Spleen (tissue), 11 donors: ENCODE measurements around the gene ZEB2. TPM values are rescaled to one million over a fixed set of nuclear protein-coding genes. Genes with fewer than 3 reads are reported as not detected.

Source experiments
- DNase-seq: peaks from one replicate; pipeline ENCODE4 v3.0.0-alpha.2; 2020
- H3K27ac ChIP-seq, 8 donors: fragments of 200-600 bp; sonication (generic) in 7 of 8; 1 replicate in 4 of 8; 2 replicates in 4 of 8; pipeline versions ENCODE4 v1.5.0 to v1.8.0; 2016 to 2021; ENCODE audit warnings: inconsistent platforms in 4 of 8, mild to moderate bottlenecking in 4 of 8, moderate library complexity in 1 of 8
- H3K27me3 ChIP-seq, 7 donors: fragments of 200-600 bp; sonication (generic) in 6 of 7; replicated peaks in 1 of 7; 1 replicate in 4 of 7; 2 replicates in 3 of 7; pipeline versions ENCODE4 v1.5.0 to v1.8.0; 2016 to 2021; ENCODE audit warnings: inconsistent platforms in 3 of 7, mild to moderate bottlenecking in 1 of 7
- H3K36me3 ChIP-seq, 6 donors: fragments of 200-600 bp; sonication (generic) in 5 of 6; 1 replicate in 4 of 6; 2 replicates in 2 of 6; pipeline versions ENCODE4 v1.5.0 to v1.8.0; 2016 to 2021; ENCODE audit warnings: inconsistent platforms in 2 of 6
- H3K4me1 ChIP-seq, 6 donors: fragments of 200-600 bp; sonication (generic) in 5 of 6; 1 replicate in 3 of 6; 2 replicates in 3 of 6; pipeline versions ENCODE4 v1.5.0 to v1.8.0; 2016 to 2021; ENCODE audit warnings: inconsistent platforms in 3 of 6
- H3K4me3 ChIP-seq, 8 donors: fragments of 200-600 bp; sonication (generic) in 7 of 8; 1 replicate in 4 of 8; 2 replicates in 4 of 8; pipeline versions ENCODE4 v1.5.0 to v1.8.0; 2016 to 2021; ENCODE audit warnings: inconsistent platforms in 4 of 8, mild to moderate bottlenecking in 4 of 8, moderate library complexity in 2 of 8
- H3K9me3 ChIP-seq, 8 donors: fragments of 200-600 bp; sonication (generic) in 7 of 8; 1 replicate in 4 of 8; 2 replicates in 4 of 8; pipeline versions ENCODE4 v1.5.0 to v1.8.0; 2016 to 2021; ENCODE audit warnings: inconsistent platforms in 4 of 8
- POLR2A ChIP-seq, 3 donors: fragments of 450-650 bp; IDR thresholded peaks; one replicate each; pipeline ENCODE4 v1.5.1; 2017; ENCODE audit warnings: antibody characterized with exemption in 3 of 3, mild to moderate bottlenecking in 1 of 3
- POLR2AphosphoS5 ChIP-seq, 3 donors: sonication (generic); formaldehyde crosslinking; IDR thresholded peaks; one replicate each; pipeline ENCODE4 v1.5.1; 2017; ENCODE audit warnings: antibody characterized with exemption in 3 of 3
- WGBS, 5 donors: extraction: QIAGEN DNeasy Blood & Tissue Kit in 3 of 5; methylation state at CpG; one replicate each; pipeline versions ENCODE4 v1.1.5 to v1.1.7; 2013 to 2018; 5-methylcytosine and 5-hydroxymethylcytosine counted together
- intact Hi-C: fragments of 100-400 bp; cut with DNase I; formaldehyde crosslinking; loops from one replicate; pipeline ENCODE4 v1.15.0; 2023; ENCODE audit warnings: low total_unique reads
- polyA plus RNA-seq, 3 donors: library from polyadenylated mRNA; stranded (reverse); fragments of 200-250 nt; gene quantifications; one replicate each; pipeline ENCODE4 v1.2.1, GENCODE V29; 2013
- total RNA-seq, 7 donors: library from RNA; depleted of rRNA in 3 of 7; stranded (reverse); fragments of >200 nt in 3 of 7; fragmentation: NEBNext Ultra II Directional in 4 of 7; extraction: Animal tissue kit (Norgen Biotek cat#: 25700) in 4 of 7; gene quantifications; one replicate each; pipeline versions ENCODE4 v1.1.0 to v1.2.1, GENCODE V29; 2016 to 2021
- TF ChIP-seq, protein P1 (sequence below), 11 experiments: fragments of 200-600 bp in 7 of 11; fragments of 450-650 bp in 4 of 11; sonication (generic) in 4 of 11; IDR thresholded peaks in 8 of 11; conservative IDR thresholded peaks in 3 of 11; 1 replicate in 7 of 11; 2 replicates in 4 of 11; pipeline versions ENCODE4 v1.4.0 to v1.8.0; 2016 to 2021; ENCODE audit warnings: antibody characterized with exemption in 11 of 11, inconsistent platforms in 4 of 11, mild to moderate bottlenecking in 1 of 11
- donor health status: healthy with polysubstance abuse.
- donor health status: DM: no; HTN: no; CAD: no; lungs with moderate emphysema.
- donor health status: DM: no; HTN: no; CAD: no.
- donor health status: Bipolar disorder and iron deficiency.
- donor health status: healthy.
- donor health status: DM: no; HTN: no; CAD: no.
- donor health status: DM: yes; HTN: yes; CAD: no.

ZEB2 gene
- total and polyA plus RNA-seq, 10 donors = 25.5 to 362 (median 240) TPM

DNA sequence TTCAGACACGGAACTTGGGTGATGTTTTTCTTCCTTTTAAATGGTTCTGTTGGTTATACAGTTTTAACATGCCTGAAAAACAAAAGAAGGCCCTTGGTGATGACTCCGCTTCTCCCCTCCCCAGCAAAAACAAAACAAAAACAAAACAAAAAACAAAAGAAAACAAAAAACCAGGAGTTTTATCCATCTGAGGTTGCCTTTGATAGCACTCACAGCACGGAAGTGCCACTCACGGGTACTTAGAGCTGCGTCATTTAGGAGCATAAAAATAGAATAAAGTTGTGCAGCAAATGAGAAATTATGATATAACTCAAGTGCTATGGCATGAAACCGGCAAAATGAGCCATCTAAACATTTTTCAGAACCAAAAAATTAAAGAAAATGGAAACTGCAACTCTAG lies 57.7 kb downstream of the ZEB2 start:
- H3K36me3 ChIP-seq = peaks cover 0 to 34% (median 0%) of the 10 kb centered on the region in 6 donors
- H3K27ac ChIP-seq = peak overlapping the region in 7 of 8 donors; percentile 56 to 84 (median 68)
- no peak overlapping the region for H3K4me3 ChIP-seq
- intact Hi-C loops = loop anchor here (10.0 kb wide), 1 partner anchor 53 kb away; no protein-coding TSS in a partner anchor
- TF ChIP-seq POLR2AphosphoS5 (IDR thresholded peaks at IDR 0.05) (no peak), POLR2A (IDR thresholded peaks at IDR 0.05) (no peak)
- H3K27me3 ChIP-seq = no peaks in the 10 kb centered on the region
- no peak for DNase-seq
- peaks cover 55 to 95% (median 70%) of the 10 kb centered on the region in 6 donors for H3K4me1 ChIP-seq
- WGBS, 5 donors = 42 to 70% (median 61%) methylated on average over 6 of the region's 6 CpGs
- no peaks in the 10 kb centered on the region for H3K9me3 ChIP-seq

DNA sequence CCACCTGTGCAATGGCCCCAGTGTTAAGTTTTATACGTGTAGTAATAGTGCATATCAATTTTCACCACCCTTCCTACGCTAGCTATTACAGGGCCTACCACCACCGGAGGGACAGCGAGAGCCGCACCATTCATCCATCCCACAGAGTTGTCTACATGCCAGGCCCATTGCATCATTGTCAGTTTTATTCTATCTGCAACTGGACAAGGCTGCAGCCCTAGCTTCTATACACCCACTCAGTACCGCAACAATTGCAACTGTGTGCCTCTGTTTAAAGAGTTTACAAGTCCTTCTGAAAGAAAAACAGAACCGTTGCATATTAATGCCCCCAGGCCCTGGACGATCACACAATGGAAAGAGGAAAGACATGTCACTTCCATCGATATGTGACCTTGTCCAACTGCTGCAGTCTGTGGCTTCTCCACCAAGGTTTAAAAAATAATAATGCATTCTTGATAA lies 58.6 kb downstream of the ZEB2 start:
- Histone ChIP-seq H3K9me3 (no peaks in the 10 kb centered on the region), H3K4me3 (peak overlapping the region in 1 of 8 donors; percentile 13), H3K36me3 (peaks cover 0 to 25% (median 0%) of the 10 kb centered on the region in 6 donors), H3K4me1 (peaks cover 64 to 95% (median 74%) of the 10 kb centered on the region in 6 donors), H3K27ac (peak overlapping the region in 7 of 8 donors; percentile 56 to 84 (median 68)), H3K27me3 (no peaks in the 10 kb centered on the region)
- TF ChIP-seq POLR2A (IDR thresholded peaks at IDR 0.05) (no peak), POLR2AphosphoS5 (IDR thresholded peaks at IDR 0.05) (peak in 1 of 3 donors; percentile 61)
- TF ChIP-seq, protein P1, sequence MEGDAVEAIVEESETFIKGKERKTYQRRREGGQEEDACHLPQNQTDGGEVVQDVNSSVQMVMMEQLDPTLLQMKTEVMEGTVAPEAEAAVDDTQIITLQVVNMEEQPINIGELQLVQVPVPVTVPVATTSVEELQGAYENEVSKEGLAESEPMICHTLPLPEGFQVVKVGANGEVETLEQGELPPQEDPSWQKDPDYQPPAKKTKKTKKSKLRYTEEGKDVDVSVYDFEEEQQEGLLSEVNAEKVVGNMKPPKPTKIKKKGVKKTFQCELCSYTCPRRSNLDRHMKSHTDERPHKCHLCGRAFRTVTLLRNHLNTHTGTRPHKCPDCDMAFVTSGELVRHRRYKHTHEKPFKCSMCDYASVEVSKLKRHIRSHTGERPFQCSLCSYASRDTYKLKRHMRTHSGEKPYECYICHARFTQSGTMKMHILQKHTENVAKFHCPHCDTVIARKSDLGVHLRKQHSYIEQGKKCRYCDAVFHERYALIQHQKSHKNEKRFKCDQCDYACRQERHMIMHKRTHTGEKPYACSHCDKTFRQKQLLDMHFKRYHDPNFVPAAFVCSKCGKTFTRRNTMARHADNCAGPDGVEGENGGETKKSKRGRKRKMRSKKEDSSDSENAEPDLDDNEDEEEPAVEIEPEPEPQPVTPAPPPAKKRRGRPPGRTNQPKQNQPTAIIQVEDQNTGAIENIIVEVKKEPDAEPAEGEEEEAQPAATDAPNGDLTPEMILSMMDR (IDR thresholded peaks at IDR 0.05 in 8 of 11, conservative IDR thresholded peaks at IDR 0.05 in 3 of 11) = no peak
- intact Hi-C loops = loop anchor here (10.0 kb wide), 1 partner anchor 53 kb away; no protein-coding TSS in a partner anchor
- no peak for DNase-seq
- 46 to 65% (median 58%) methylated on average over 9 of the region's 9 CpGs for WGBS, 5 donors

GRCh38 chr2:144460727-144461307 lies 59.1 kb downstream of the ZEB2 start:
- no peaks in the 10 kb centered on the region for H3K9me3 ChIP-seq
- no peak for DNase-seq
- TF ChIP-seq, protein P1 (IDR thresholded peaks at IDR 0.05 in 8 of 11, conservative IDR thresholded peaks at IDR 0.05 in 3 of 11) = no peak
- TF ChIP-seq POLR2A (IDR thresholded peaks at IDR 0.05) (no peak), POLR2AphosphoS5 (IDR thresholded peaks at IDR 0.05) (no peak)
- peaks cover 0 to 25% (median 0%) of the 10 kb centered on the region in 6 donors for H3K36me3 ChIP-seq
- no peaks in the 10 kb centered on the region for H3K27me3 ChIP-seq
- H3K4me3 ChIP-seq = peak overlapping the region in 1 of 8 donors; percentile 13
- H3K27ac ChIP-seq = peak overlapping the region in 7 of 8 donors; percentile 51 to 84 (median 68)
- peaks cover 68 to 95% (median 77%) of the 10 kb centered on the region in 6 donors for H3K4me1 ChIP-seq
- WGBS, 5 donors = 83 to 90% (median 88%) methylated on average over 6 of the region's 6 CpGs
- intact Hi-C loops = loop anchor here (10.0 kb wide), 1 partner anchor 54 kb away; no protein-coding TSS in a partner anchor

GRCh38 chr2:144459937-144460336 lies 60.0 kb downstream of the ZEB2 start:
- intact Hi-C loops = loop anchor here (10.0 kb wide), 1 partner anchor 55 kb away; no protein-coding TSS in a partner anchor
- peak overlapping the region in 1 of 8 donors; percentile 27 for H3K4me3 ChIP-seq

More at GRCh38 chr2:144459937-144460336, 60.0 kb downstream of the ZEB2 start:
- H3K36me3 ChIP-seq = peaks cover 0 to 25% (median 0%) of the 10 kb centered on the region in 6 donors
- no peaks in the 10 kb centered on the region for H3K27me3 ChIP-seq
- DNase-seq = no peak
- H3K9me3 ChIP-seq = no peaks in the 10 kb centered on the region
- H3K27ac ChIP-seq = peak overlapping the region; percentile 14 to 84 (median 64)
- TF ChIP-seq POLR2AphosphoS5 (IDR thresholded peaks at IDR 0.05) = peak in 1 of 3 donors; percentile 78
- TF ChIP-seq, protein P1 (IDR thresholded peaks at IDR 0.05 in 8 of 11, conservative IDR thresholded peaks at IDR 0.05 in 3 of 11) = no peak
- WGBS, 5 donors = 25 to 53% (median 39%) methylated on average over 5 of the region's 5 CpGs
- H3K4me1 ChIP-seq = peaks cover 69 to 100% (median 84%) of the 10 kb centered on the region in 6 donors
